GM03348 (cell line): Measurements from ENCODE around the gene SHPK.

ENCODE experiments used
- DNase-seq: peaks from one replicate; pipeline ENCODE4 v3.0.0; 2012; ENCODE audit warnings: low spot score

SHPK gene

DNA sequence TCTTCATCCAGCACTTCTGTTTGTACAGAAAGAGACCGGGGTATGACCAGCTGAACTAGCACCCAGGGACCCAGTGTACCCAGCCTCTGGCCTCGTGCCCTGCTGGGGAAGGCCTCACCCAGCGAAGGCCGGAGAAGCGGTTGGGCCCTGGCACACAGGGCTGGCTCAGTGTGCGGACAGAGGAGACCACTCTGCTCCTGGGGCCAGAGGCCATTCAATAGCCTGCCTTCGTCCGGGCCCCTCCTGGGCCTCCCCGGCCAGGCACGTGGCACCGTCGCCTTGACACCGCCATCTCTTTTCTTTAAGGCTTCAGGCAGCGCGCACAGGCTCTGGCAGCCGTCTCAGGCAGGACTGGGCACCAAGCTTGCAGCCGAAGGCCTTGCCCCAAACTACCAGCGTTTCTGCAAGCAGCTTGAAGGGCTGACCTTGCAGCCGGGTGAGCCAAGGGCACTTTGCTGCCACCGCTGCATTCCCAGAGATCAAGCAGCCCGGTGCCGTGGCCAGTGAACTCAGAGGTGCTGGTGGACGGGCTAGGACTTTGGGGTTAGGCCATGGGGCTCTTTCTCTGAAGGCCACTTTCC lies 24.4 kb upstream of the SHPK start:
- no peak for DNase-seq

DNA sequence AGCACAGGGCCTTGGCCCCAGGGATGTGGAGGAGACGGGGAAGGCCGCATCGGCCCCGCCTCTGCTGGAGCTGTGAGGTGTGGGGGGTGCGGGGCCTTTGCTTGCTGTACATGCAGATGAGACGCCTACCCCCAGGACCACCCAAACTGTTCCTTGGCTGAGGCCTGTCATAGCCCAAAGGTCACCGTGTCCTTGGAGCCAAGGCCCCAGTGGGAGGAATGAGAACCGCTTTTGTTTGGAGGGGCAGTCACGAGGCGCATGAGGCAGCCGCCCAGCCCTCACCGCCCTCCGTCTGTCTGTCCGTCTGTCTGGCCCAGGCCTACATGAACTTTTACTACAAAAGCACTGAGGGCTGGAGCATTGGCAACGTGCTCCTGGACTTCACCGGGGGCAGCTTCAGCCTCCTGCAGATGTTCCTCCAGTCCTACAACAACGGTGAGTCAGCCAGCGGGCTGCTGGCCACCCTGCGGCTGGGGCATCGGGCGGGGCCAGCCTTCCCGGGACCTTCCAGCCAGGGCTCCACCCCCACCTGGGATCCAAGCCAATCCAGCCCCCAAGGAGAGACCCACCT lies 23.6 kb upstream of the SHPK start:
- peak; percentile 96 for DNase-seq

DNA sequence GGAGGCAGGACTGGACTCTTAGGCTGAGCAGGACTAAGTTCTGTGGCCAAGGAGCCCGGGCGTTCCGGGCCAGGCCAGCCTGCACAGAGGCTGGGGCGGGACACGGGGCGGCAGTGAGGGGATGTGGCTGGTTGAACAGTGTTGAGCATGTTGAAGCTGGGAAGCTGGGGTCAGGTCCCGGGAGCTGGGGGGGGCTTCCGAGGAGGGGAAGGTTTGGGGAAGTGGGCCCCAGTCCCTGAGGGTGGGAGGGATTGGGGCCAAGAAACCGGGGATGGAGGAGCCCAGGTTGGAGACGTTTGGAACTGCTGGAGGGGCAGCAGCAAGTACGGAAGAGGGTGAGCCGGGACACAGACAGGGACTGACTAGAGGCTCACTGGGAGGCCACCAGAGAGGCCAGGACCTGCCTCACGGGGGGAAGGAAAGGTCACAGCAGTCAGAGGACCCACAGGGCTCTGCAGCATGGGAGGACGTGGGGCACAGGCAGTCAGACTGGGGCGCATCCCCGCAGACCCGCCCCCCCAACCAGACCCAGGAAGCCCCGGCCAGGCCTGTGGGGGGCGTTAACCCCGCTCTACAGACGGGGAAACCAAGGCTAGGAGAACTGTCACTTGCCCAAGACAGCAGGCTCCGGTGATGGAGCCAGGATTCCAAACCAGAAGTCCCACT lies 22.9 kb upstream of the SHPK start:
- DNase-seq: peak; percentile 17

DNA sequence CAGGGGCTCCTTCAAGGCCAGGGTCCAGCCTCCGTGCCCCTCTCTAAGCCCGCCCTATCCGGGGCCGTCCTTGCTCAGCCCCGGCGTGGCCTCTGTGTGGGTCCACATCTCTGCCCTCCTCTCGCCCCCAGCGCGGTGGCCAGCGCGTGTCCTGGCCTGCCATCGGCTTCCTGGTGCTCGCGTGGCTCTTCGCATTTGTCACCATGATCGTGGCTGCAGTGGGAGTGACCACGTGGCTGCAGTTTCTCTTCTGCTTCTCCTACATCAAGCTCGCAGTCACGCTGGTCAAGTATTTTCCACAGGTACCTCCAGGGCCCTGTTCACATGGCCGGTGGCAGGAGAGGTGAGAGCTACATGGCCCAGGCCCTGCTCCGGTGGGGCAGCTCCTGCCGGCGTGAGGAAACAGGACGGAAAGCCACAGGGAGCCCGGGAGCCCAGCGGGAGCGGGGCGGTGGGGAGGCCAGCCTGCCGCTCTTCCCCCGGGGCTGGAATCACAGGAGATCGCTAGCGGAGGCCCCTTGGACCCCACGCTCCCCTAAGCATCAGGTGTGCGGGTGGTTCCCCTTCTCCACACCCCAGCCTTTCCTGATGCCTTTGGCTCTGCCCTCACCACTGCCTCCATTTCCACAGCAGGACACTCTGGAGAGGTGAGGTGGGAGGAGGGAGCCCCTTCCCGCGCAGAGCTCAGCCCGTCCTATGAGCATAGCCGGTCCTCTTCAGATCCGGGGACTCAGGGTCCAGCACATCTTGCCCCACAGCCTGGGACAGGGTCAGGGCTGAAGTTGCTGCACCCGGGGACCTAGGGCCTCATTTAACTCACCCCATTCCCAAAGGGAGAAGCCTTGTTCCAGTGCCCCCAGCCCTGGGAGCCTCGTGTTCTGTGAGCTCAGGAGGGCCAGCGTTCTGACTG lies 22.1 kb upstream of the SHPK start:
- DNase-seq: no peak

DNA sequence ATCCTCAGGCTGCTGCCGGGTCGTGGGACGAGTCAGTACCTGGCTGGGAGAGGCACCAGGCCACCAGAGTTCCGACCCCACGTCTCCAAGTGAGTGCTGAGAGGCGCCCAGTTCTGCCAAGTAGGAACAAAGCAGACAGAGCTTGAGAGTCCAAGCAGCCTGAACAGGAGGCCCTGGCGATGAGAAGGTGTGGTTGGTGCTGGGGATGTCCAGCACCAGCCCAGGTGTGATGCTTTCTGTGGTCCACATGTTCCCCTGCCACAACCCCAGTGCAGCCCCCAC lies 21.5 kb upstream of the SHPK start:
- DNase-seq: no peak

DNA sequence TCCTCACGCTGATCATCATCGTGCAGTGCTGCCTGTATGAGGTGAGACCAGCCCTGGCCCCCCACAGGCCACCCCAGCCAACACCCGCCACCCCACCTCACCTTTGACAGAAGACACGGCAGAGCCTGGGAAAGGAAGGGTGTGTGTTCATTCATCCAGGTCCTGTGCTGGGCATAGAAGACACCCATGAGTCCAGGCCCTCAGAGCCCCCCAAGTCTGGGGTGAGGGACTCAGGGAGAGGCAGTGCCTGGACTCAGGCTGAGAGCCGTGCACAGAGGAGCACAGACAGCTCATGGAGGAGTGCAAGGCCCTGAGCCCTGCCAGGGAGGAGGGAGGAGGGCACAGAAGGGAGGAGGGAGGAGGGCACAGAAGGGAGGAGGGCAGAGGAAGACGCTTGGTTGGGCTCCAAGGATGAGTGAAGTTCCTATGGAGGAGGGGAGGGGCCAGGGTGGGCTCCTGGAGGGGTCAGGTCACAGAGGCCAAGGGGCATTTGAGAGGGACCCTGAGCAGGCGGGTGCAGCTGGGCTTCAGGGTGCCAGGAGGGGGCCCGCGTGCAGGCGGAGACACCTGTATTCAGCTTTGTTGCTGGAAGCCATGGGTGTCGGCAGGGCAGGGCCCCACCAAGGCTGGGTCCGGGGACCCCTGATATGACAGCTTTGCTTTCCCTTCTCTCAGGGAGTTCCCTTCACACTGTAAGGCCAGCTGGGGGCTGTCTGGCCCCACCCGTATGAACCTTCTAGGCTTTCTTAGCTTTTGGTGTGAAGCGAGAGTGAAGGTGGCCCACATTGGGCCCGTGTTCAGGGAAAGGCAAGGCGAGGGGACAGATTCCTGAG lies 20.9 kb upstream of the SHPK start:
- DNase-seq: no peak

DNA sequence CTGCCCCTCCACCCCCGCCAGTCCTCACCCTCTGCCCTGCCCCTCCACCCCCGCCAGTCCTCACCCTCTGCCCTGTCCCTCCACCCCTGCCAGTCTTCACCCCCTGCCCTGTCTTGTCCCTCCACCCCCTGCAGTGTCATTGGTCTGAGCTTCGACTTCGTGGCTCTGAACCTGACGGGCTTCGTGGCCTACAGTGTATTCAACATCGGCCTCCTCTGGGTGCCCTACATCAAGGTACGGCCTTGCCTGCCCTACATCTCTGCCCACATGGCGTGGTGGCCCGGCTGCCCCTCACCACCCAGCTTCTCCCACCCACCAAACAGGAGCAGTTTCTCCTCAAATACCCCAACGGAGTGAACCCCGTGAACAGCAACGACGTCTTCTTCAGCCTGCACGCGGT lies 20.3 kb upstream of the SHPK start:
- DNase-seq: no peak

DNA sequence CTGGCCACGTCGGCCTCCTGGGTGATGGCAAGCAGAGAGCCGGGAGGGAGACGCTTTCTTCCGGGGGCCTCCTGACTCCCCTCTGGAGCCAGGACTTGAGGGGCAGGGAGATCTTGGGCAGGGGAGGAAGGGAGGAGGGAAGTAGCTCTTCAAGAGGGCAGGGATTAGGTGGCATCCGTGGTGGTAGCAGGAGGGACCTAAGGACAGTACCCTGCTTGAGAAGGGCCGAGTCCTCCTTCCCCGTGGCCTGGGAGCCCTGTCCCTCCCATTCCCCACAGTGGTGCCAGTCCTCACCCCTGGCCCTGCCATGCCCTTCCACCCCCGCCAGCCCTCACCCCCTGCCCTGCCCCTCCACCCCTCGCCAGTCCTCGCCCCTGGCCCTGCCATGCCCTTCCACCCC lies 19.7 kb upstream of the SHPK start:
- DNase-seq: no peak

DNA sequence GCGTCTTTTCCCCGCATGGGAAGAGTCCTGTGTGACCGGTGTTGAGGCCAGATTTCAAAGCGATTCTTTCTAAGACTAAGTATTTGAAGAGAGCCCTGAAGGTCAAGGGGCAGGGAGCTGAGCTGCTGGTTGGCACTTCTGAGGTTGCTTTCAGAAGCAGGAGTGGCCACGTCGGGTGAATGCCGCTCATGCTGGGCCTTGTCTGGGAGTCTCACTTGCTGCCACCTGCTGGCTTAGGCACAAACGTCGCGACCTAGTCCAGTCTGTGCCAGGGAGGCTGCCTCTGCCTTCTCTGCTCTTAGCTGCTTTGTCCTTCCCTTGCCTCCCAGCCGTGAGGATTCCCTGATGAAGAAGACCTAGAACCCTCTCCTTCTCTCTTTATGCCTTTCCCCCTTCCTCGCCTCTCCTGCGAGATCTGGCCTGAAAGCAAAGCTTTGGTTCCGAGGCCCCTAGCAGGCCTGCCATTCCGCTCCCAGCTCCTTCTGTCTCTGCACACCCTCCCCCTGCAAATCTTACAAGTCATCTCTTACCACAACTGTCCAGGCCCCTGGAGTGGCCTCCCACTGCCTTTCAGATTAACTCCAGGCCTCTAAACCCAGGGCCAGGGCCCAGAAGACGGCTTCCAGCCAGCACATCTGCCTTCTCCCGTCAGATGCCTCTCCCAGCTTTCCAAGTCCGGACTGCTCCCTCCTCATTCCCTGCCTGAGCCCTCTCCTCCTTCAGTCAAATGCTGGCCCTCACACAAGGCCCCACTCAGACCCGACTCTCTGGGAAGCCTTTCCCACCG lies 11.9 kb upstream of the SHPK start:
- peak; percentile 70 for DNase-seq

DNA sequence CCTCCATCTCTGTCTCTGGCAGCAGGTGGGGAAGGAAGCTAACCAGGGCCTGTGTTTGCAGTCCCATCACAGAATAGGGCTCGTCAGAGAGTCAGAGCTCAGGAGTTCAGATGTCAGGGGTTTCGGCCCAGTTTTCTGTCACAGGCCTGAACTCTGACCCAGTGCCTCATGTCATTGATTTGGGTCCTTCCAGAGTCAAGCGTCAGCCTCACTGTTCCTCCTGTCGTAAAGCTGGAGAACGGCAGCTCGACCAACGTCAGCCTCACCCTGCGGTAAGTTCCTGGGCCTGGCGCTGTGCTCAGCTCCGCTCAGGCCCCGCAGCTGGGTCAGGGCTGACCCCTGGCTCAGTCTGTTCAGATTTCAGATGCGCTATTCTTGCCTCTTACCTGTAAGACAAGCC lies 11.2 kb upstream of the SHPK start:
- DNase-seq: no peak

DNA sequence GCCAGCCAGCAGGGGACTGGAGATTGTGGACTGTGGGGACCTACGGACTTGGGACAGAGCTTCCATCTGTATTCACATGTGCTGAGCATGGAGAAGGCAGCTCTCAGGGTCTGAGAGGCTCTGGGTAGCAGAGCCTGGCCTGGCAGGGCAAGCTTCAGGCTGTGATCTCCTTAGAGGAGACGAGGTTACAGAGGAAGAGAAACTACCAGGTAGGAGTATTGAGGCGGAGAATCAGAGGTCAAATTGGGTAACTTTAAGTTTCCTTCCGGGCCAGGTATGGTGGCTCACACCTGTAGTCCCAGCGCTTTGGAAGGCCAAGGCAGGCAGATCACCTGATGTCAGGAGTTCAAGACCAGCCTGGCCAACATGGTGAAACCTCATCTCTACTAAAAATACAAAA lies 9.3 kb upstream of the SHPK start:
- no peak for DNase-seq

DNA sequence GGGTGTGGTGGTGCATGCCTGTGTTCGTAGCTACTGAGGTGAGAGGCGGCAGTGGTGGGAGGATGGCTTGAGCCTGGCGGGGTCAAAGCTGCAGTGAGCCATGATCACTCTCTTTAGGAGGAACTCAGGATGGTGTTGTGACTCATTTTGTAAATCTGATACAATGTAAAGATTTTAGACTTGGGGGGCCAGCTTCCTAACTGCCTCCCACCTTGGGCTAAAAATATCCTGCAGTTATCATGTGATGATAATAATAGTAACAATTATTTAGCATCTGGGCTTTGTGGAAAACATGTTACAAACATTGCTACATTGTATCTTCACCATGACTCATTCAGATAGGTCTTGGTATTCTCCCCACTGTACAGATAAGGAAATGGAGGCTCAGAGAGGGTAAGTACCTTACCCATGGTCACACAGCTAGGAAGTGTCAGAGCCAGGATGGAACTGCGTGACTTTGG lies 7.9 kb upstream of the SHPK start:
- no peak for DNase-seq

DNA sequence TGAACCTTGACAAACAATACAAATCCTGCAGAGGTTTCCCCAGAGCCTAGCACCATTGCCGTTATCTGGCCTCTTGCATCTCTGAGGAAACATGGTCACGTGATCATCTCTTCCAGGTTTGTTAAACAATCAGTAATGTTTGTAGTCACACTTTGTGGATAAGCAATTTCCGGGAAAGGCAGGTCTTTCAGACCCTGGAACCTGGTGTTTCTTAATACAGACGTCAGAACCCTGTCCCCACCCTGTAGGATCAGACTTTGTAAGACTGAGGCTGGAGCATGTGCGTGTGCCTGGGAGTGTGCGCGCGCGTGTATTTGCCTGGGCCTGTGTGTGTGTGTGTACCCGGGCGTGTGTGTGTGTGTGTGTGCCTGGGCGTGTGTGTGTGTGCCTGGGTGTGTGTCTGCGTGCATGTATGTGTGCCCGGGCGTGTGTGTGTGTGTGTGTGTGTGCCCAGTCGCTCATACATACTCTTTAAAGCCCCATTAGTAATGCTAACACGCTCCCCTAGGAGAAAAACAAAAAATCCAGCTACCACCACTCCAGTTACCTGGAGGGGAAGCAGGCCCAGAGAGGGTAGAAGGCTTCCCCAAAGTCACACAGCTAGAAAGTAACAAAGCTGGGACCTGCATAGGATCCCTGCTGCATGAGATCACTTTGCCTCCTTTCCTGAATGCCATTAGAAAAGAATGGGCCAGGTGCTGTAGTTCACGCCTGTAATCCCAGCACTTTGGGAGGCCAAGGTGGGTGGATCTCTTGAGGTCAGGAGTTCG lies 5.9 kb upstream of the SHPK start:
- no peak for DNase-seq

DNA sequence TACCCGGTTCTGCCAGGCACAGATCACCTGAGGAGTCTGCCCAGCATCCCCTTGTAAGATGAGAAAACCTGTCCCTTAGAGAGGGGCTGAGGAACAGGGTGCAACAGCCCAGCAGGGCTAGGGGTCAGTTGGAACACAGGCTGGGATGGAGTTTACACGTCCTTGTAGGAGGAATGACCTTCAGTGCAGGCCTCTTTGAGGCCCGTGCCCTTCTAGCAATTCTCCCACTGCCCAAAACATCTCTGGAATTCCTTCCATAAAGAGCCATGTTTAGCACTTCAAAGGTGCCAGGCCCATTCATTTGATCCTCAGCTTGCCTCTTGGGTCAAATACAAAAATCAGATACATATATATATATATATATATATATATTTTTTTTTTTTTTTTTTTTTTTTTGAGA lies 5.0 kb upstream of the SHPK start:
- DNase-seq: no peak

DNA sequence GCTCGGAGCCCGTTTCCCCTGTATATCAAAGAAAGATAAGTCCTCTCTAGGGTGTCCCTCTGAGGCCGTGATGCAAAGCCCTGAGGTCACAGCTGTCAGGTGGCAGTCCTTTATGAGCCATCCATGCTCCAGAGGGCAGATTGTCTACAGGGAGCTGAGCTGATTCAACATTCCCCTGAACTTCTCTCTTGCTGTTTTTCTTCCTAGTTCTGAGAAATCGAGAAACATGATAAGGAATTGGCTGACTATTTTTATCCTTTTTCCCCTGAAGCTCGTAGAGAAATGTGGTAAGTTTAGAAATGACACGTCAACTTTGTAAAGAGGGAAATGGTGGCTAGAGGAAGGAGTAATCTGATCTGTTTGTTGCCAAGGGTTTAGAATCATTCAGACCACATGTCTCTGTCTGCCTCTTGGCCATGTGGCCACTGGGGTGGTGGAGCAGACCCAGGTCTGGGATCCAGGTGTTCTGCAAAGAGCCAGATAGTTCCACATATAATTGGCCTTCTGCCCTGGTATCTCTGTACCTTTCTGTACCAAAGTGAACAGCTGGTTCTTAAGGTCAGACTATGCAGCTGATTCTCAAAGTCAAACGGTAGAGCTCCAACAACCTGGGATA lies 4.0 kb upstream of the SHPK start:
- DNase-seq: peak; percentile 29

DNA sequence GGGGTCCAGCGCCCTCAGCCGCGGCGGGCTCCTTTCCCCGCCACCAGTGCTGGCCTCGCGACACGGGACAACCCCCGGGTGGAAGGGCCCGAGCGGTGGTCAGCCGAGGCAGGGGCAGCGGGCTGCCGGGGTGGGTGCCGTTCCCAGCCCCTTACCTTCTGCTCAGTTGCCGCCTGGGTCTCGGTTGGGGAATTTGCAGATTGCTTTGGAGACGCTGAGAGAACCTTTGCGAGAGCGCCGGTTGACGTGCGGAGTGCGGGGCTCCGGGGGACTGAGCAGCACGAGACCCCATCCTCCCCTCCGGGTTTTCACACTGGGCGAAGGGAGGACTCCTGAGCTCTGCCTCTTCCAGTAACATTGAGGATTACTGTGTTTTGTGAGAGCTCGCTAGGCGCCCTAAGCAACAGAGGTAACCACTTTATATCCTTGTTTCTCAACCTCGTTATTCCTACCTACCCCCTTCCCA lies 891 bp upstream of the SHPK start:
- DNase-seq: peak; percentile 33

DNA sequence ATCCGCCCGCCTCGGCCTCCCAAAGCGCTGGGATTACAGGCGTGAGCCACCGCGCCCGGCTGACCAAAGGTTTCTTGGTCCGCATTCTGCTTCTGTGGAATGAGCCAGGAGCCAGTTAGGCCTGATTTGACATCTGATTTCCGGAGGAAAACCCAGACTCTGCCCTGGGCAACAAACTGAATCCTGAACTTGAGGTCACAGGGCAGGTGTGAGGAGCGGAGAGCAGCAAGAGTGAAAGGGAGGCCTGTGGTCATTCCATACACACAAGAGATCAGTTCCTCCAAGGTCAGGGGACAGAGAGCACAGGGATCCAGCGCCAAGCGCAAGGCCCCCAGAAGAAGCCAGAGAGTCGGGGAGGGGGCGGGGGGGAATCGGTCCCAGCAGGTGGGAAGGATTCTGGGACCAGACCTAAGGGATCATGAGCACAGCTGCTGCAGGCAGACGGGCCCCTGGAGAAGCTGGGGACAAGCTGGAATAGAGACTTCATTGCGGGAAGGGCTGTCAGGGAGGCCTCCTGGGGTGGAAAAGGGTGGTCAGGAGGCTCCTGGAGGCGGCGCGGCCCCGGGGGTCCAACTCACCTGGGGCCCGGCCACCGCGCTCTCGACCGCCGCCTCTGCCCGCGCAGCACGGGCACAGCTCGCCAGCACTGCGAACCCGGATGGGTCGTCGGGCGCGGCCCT lies 436 bp downstream of the SHPK start:
- no peak for DNase-seq

DNA sequence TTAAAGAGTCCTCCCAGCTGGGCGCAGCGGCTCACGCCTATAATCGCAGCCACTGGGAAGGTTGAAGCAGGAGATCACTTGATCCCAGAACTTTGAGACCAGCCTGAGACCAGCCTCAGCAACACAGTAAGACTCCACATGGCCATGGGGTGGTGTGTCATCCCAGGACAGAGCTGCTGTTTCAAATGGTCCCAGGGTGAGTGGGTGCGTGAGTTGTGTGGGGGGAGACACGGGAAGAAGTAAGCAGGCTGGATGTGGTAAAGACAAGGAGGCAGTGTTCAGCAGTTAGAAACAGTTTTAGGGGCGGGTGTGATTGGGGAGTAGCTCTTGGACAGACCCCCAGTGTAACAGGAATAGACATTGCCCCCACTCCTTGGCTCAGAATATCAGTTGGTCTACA lies 3.8 kb downstream of the SHPK start:
- no peak for DNase-seq

DNA sequence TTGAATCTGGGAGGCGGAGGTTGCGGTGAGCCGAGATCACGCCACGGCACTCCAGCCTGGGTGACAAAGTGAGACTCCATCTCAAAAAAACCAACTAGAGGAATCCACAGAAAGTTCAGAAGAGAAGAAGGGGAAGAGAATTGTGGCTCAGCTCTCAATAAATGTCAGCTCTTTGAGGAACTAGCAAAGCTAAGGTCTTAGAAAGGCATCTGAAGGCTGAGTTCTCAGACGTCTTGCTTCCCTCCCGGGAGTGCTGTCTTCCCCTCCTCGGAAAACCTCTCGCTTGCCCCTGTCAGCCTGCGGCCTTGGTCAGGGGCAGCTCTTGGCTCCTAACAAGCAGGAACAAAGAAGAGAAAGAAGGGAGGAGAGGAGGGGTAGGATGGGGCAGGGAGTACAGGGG lies 5.3 kb downstream of the SHPK start:
- no peak for DNase-seq
